Measurements from ENCODE around the gene PMVK. TPM values are rescaled to one million over a fixed set of nuclear protein-coding genes. Genes with fewer than 3 reads are reported as not detected.

PMVK gene
- total and polyA plus RNA-seq, 10 of the 15 experiments (the other 5 are each of a cell fraction or from before 2014, with no cell fraction given), result 6.0 to 121 (median 49.4) TPM

GRCh38 chr1:154884869-154885701, 51.4 kb downstream of the PMVK start:
- Histone ChIP-seq H3K79me2 (ENCODE audit: control insufficient read depth, insufficient read depth, low read length) (no peaks in the 10 kb centered on the region), H3K27ac (ENCODE audit: control insufficient read depth, insufficient read depth) (no peak overlapping the region), H3K9ac (ENCODE audit: control insufficient read depth, insufficient read depth, low read length) (no peak overlapping the region), H2AFZ (ENCODE audit: control insufficient read depth, low read depth, low read length) (no peak overlapping the region), H3K4me2 (ENCODE audit: control insufficient read depth, insufficient read depth) (no peak overlapping the region), H3K36me3 (ENCODE audit: control insufficient read depth in 2 of 2, insufficient read depth in 2 of 2, low read length in 1 of 2) (no peaks in the 10 kb centered on the region), H3K9me3 (replicated peaks; ENCODE audit: control insufficient read depth, insufficient read depth, low read length) (no peaks in the 10 kb centered on the region), H3K27me3 (replicated peaks in 1 of 2; ENCODE audit: control insufficient read depth in 2 of 2, insufficient read depth in 2 of 2, low read length in 1 of 2) (no peaks in the 10 kb centered on the region), H4K20me1 (ENCODE audit: control insufficient read depth, insufficient read depth) (no peaks in the 10 kb centered on the region), H3K4me3 (no peak overlapping the region), H3K4me1 (ENCODE audit: control insufficient read depth, insufficient read depth, low read length) (peaks cover 6% of the 10 kb centered on the region)
- intact Hi-C loops (cut with micrococcal nuclease; ENCODE audit: unreplicated experiment), result no loop called here
- no peak for ATAC-seq
- BruUV-seq (replicated peaks), result no TSS peak
- in situ Hi-C loops (cut with MboI), result loop anchor here (5.0 kb wide), 2 partner anchors 218 to 318 kb away; partner anchors contain the start of gene CHRNB2
- WGBS (ENCODE audit: insufficient coverage, insufficient replicate concordance, low lambda C conversion rate, missing lambda C conversion rate), result 92% methylated on average over 6 of the region's 6 CpGs
- RAD21 ChIA-PET (ENCODE audit: unreplicated experiment), result no interaction called here
- POLR2A ChIA-PET, result interaction anchor here (0.6 to 0.8 kb wide), 3 partner anchors 114 to 219 kb away, joined by 3 to 5 read pairs (median 3); partner anchors contain the start of gene ZBTB7B
- SMC1A ChIA-PET (ENCODE audit: uncharacterized antibody, unreplicated experiment), result interaction anchor here (1.4 kb wide), 1 partner anchor 215 kb away, joined by 8 read pairs; no protein-coding TSS in a partner anchor
- no peak for DNase-seq (ENCODE audit: low read depth, low spot score)
- FAIRE-seq, result no peak
- CTCF ChIA-PET, result interaction anchor here (1.3 to 4.3 kb wide), 2 partner anchors 215 to 216 kb away, joined by 6 to 28 read pairs; no protein-coding TSS in a partner anchor
- TF ChIP-seq ZBTB40 (IDR thresholded peaks at IDR 0.05; ENCODE audit: borderline replicate concordance) (no peak), IRF4 (IDR thresholded peaks at IDR 0.05; ENCODE audit: low read depth, low read length) (no peak), GATAD2B (conservative IDR thresholded peaks at IDR 0.05; ENCODE audit: low read depth) (no peak), HCFC1 (IDR thresholded peaks at IDR 0.05; ENCODE audit: low read length) (no peak), REST (IDR thresholded peaks at IDR 0.05; ENCODE audit: low read depth, low read length) (no peak), FOXK2 (IDR thresholded peaks at IDR 0.05) (no peak), IRF3 (IDR thresholded peaks at IDR 0.05) (no peak), CHD1 (IDR thresholded peaks at IDR 0.05; ENCODE audit: low read depth, low read length) (no peak), ZSCAN29 (IDR thresholded peaks at IDR 0.05) (no peak), CEBPZ (IDR thresholded peaks at IDR 0.05; ENCODE audit: low read depth, low read length) (no peak)
